Thoracic aorta (tissue), 2 donors: Measurements from ENCODE around the gene KIAA0753. TPM values are rescaled to one million over a fixed set of nuclear protein-coding genes. Genes with fewer than 3 reads are reported as not detected.

Experiments used
- ATAC-seq: fragments of 150-250 bp; one replicate; pipeline ENCODE4 v1.8.0; 2017; ENCODE audit warnings: low read depth; ENCODE audit not compliant: insufficient number of reproducible peaks, low FRiP score
- DNase-seq: peaks from one replicate; pipeline ENCODE4 v3.0.0-alpha.2; 2020; ENCODE audit warnings: low spot score
- H3K27ac ChIP-seq, 2 donors: fragments of 200-600 bp; sonication (generic); 1 replicate in 1 of 2; 2 replicates in 1 of 2; pipeline ENCODE4 v1.5.1; 2016; ENCODE audit warnings: mild to moderate bottlenecking in 2 of 2, moderate library complexity in 2 of 2
- H3K27me3 ChIP-seq: fragments of 200-600 bp; sonication (generic); replicated peaks from 2 replicates; pipeline ENCODE4 v1.6.0; 2016; ENCODE audit warnings: mild to moderate bottlenecking; ENCODE audit not compliant: insufficient read depth
- H3K36me3 ChIP-seq: fragments of 200-600 bp; sonication (generic); one replicate; pipeline ENCODE4 v1.5.1; 2016
- H3K4me1 ChIP-seq, 2 donors: fragments of 200-600 bp; sonication (generic); 1 replicate in 1 of 2; 2 replicates in 1 of 2; pipeline versions ENCODE4 v1.5.1 to v1.6.0; 2016; ENCODE audit warnings: low read depth in 2 of 2, mild to moderate bottlenecking in 1 of 2; ENCODE audit not compliant: control insufficient read depth in 1 of 2
- H3K4me3 ChIP-seq: fragments of 200-600 bp; sonication (generic); 2 replicates; pipeline ENCODE4 v1.5.1; 2016; ENCODE audit warnings: mild to moderate bottlenecking
- H3K9me3 ChIP-seq: fragments of 200-600 bp; sonication (generic); 2 replicates; pipeline ENCODE4 v1.5.1; 2016
- CTCF ChIP-seq: fragments of 200-600 bp; sonication (generic); IDR thresholded peaks from one replicate; pipeline ENCODE4 v1.5.1; 2019; ENCODE audit warnings: antibody characterized with exemption
- total RNA-seq, 2 donors: library from RNA; depleted of rRNA; stranded (reverse); fragments of >200 nt; gene quantifications; one replicate each; pipeline versions ENCODE4 v1.1.0 to v1.2.3, GENCODE V29; 2016

KIAA0753 gene
- total RNA-seq, 2 donors from 2014 or later: 15.9 to 27.5 TPM

- ATAC-seq: no peak
- DNase-seq: no peak
- H3K27me3 ChIP-seq: no peaks in the 10 kb centered on the region
- H3K36me3 ChIP-seq: no peaks in the 10 kb centered on the region
- H3K27ac ChIP-seq: no peak overlapping the region
- H3K4me3 ChIP-seq: no peak overlapping the region
- TF ChIP-seq CTCF: no peak
- H3K9me3 ChIP-seq: no peaks in the 10 kb centered on the region
- peaks cover 0 to 3% of the 10 kb centered on the region in 2 donors for H3K4me1 ChIP-seq
Measured at GRCh38 chr17:6633263-6633662, 7.2 kb downstream of the KIAA0753 start.

DNA sequence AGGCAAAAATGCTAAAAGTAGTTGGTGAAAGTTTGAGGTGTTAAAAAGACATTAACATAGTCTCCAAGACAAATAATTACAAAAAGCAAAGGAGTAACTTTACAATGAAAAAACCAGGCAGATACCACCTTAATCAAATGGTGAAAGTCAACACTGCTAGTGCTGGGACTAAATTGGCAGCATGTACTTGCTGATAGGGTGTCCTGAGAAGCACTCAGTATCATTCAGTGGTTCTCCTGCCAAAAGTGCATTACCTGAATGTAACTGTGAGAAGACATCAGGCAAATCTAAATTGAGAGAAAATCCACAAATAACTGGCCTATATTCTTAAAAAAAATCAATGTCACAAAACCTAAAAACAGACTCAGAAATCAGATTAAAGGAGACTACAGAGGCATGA lies 8.0 kb downstream of the KIAA0753 start:
- no peak overlapping the region for H3K4me3 ChIP-seq
- no peaks in the 10 kb centered on the region for H3K9me3 ChIP-seq
- no peaks in the 10 kb centered on the region for H3K4me1 ChIP-seq
- H3K36me3 ChIP-seq: peaks cover 7% of the 10 kb centered on the region
- TF ChIP-seq CTCF: no peak
- DNase-seq (no peak), ATAC-seq (no peak)
- no peaks in the 10 kb centered on the region for H3K27me3 ChIP-seq
- no peak overlapping the region for H3K27ac ChIP-seq

DNA sequence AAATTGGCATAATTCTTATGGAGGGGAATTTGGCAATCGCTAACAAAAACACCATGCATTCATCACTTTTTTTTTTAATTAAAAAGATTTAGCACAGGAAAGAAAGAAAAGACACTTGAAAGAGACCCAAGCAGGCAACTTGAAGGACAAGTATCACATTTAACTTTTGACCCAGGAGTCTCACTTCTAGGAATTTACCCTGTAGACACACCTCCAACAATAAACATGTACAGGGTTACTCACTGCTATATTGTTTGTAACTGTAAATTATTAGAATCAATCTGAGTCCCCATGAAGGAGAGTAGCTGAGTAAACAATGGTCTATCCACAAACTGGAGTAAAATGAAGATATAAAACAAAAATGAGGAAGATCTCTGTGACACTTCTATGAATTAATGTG lies 10.1 kb downstream of the KIAA0753 start:
- no peak overlapping the region for H3K4me3 ChIP-seq
- no peaks in the 10 kb centered on the region for H3K9me3 ChIP-seq
- no peak for DNase-seq
- no peak overlapping the region for H3K27ac ChIP-seq
- no peaks in the 10 kb centered on the region for H3K27me3 ChIP-seq
- H3K4me1 ChIP-seq: no peaks in the 10 kb centered on the region
- peaks cover 10% of the 10 kb centered on the region for H3K36me3 ChIP-seq
- no peak for ATAC-seq
- TF ChIP-seq CTCF: no peak

GRCh38 chr17:6627019-6627418 lies 13.5 kb downstream of the KIAA0753 start:
- TF ChIP-seq CTCF: no peak
- no peak for ATAC-seq
- Histone ChIP-seq H3K9me3 (no peaks in the 10 kb centered on the region), H3K27me3 (no peaks in the 10 kb centered on the region), H3K27ac (no peak overlapping the region), H3K4me3 (no peak overlapping the region), H3K4me1 (no peaks in the 10 kb centered on the region), H3K36me3 (peaks cover 10% of the 10 kb centered on the region)
- no peak for DNase-seq

- no peaks in the 10 kb centered on the region for H3K27me3 ChIP-seq
- H3K36me3 ChIP-seq: peaks cover 10% of the 10 kb centered on the region
- no peaks in the 10 kb centered on the region for H3K4me1 ChIP-seq
- no peak overlapping the region for H3K4me3 ChIP-seq
- TF ChIP-seq CTCF: no peak
- H3K9me3 ChIP-seq: no peaks in the 10 kb centered on the region
- no peak for ATAC-seq
- H3K27ac ChIP-seq: no peak overlapping the region
- DNase-seq: no peak
Measured at GRCh38 chr17:6626616-6627015, 13.9 kb downstream of the KIAA0753 start.
